GM12891 (cell line): ENCODE measurements around the gene OXER1. TPM values are rescaled to one million over a fixed set of nuclear protein-coding genes. Genes with fewer than 3 reads are reported as not detected.
A peak's percentile ranks its signal among the peaks of the same experiment; 100 is the strongest.

Source experiments
- DNase-seq: peaks from one replicate; pipeline ENCODE4 v3.0.0; 2011; ENCODE audit warnings: low spot score; ENCODE audit not compliant: insufficient read length
- FAIRE-seq: peaks from 2 replicates; lab custom pipeline; 2011; peaks lifted over from hg19 to GRCh38; lab: Jason Lieb, UNC
- PAX5 ChIP-seq: IDR thresholded peaks from 2 replicates; pipeline ENCODE4 v1.6.1; 2011; ENCODE audit warnings: low read length, moderate library complexity, mild to moderate bottlenecking; ENCODE audit not compliant: insufficient read depth, severe bottlenecking
- POLR2A ChIP-seq: IDR thresholded peaks from 2 replicates; pipeline ENCODE4 v1.6.1; 2011; ENCODE audit warnings: low read depth, low read length, control low read depth
- POLR2AphosphoS5 ChIP-seq: IDR thresholded peaks from 2 replicates; pipeline ENCODE4 v1.6.1; 2011; ENCODE audit warnings: low read depth, low read length, control low read depth
- POU2F2 ChIP-seq: IDR thresholded peaks from 2 replicates; pipeline ENCODE4 v1.6.1; 2011; ENCODE audit warnings: low read depth, mild to moderate bottlenecking, control low read depth, low read length, moderate library complexity
- SPI1 ChIP-seq: IDR thresholded peaks from 2 replicates; pipeline ENCODE4 v1.6.1; 2011; ENCODE audit warnings: low read depth, low read length, control low read depth
- TAF1 ChIP-seq: IDR thresholded peaks from 2 replicates; pipeline ENCODE4 v1.6.1; 2011; ENCODE audit warnings: low read depth, low read length, control low read depth
- polyA plus RNA-seq: library from polyadenylated mRNA; unstranded; fragments of >200 nt; gene quantifications from one replicate; pipeline ENCODE4 v1.2.1, GENCODE V29; 2012; ENCODE audit warnings: low read depth, missing spikeins, inconsistent platforms; ENCODE audit not compliant: missing spikeins

Gene OXER1
- polyA plus RNA-seq, result 2.6 TPM

GRCh38 chr2:42764096-42764495 lies at the start of gene OXER1:
Gene OXER1, minus strand, starts transcription at chr2:42764135. Its CDS starts 73 bp downstream, at chr2:42764062.
- FAIRE-seq, result no peak
- TF ChIP-seq POLR2A, result no peak
- DNase-seq, result no peak

GRCh38 chr2:42812899-42813479 lies 49.1 kb upstream of the OXER1 start:
- DNase-seq (no peak), FAIRE-seq (no peak)
- TF ChIP-seq SPI1 (peak; percentile 37; the same call in 1 of the 2 replicates), TAF1 (no peak)

GRCh38 chr2:42810971-42811811 lies 47.3 kb upstream of the OXER1 start:
- FAIRE-seq, result no peak
- TF ChIP-seq PAX5 (no peak), POLR2AphosphoS5 (no peak), POU2F2 (no peak), TAF1 (no peak), POLR2A (no peak; the same call in 1 of the 2 replicates), SPI1 (no peak)
- peak; percentile 32 for DNase-seq

GRCh38 chr2:42810121-42810970 lies 46.4 kb upstream of the OXER1 start:
- FAIRE-seq (peak; percentile 96), DNase-seq (peak; percentile 79)
- peak; percentile 48; the same call in 1 of the 2 replicates for TF ChIP-seq POLR2A
- peak; percentile 28 for TF ChIP-seq PAX5
- TF ChIP-seq POU2F2, result peak; percentile 30; the same call in 1 of the 2 replicates
- TF ChIP-seq TAF1, result peak; percentile 14; the same call in 1 of the 2 replicates
- TF ChIP-seq SPI1, result no peak
- peak; percentile 63 for TF ChIP-seq POLR2AphosphoS5

GRCh38 chr2:42809819-42810120 lies 45.8 kb upstream of the OXER1 start:
- no peak for FAIRE-seq
- no peak for TF ChIP-seq PAX5
- TF ChIP-seq SPI1, result no peak
- no peak for TF ChIP-seq POU2F2
- TF ChIP-seq POLR2A, result no peak
- TF ChIP-seq POLR2AphosphoS5, result no peak
- no peak for TF ChIP-seq TAF1
- no peak for DNase-seq

- DNase-seq, result no peak
- peak; percentile 56 for FAIRE-seq
- no peak for TF ChIP-seq PAX5
- TF ChIP-seq POLR2AphosphoS5, result no peak
- TF ChIP-seq POU2F2, result no peak
- no peak for TF ChIP-seq POLR2A
- TF ChIP-seq SPI1, result no peak
- TF ChIP-seq TAF1, result no peak
Measured at GRCh38 chr2:42809131-42809818, 45.3 kb upstream of the OXER1 start.

GRCh38 chr2:42808301-42808700 lies 44.4 kb upstream of the OXER1 start:
- FAIRE-seq (no peak), DNase-seq (no peak)
- TF ChIP-seq POU2F2 (no peak), SPI1 (no peak), POLR2AphosphoS5 (no peak), PAX5 (no peak), POLR2A (no peak), TAF1 (no peak)

GRCh38 chr2:42806786-42807185 lies 42.9 kb upstream of the OXER1 start:
- TF ChIP-seq POLR2A, result no peak
- no peak for TF ChIP-seq POU2F2
- no peak for TF ChIP-seq SPI1
- TF ChIP-seq POLR2AphosphoS5, result no peak
- TF ChIP-seq PAX5, result no peak
- no peak for TF ChIP-seq TAF1
- FAIRE-seq (no peak), DNase-seq (no peak)

- no peak for TF ChIP-seq PAX5
- no peak for TF ChIP-seq POU2F2
- no peak for TF ChIP-seq POLR2AphosphoS5
- TF ChIP-seq TAF1, result no peak
- TF ChIP-seq SPI1, result no peak
- TF ChIP-seq POLR2A, result no peak
- DNase-seq, result no peak
- FAIRE-seq, result no peak
Measured at GRCh38 chr2:42804891-42805290, 41.0 kb upstream of the OXER1 start.
